K562 (cell line): ENCODE results near the gene SH3BP4.

ENCODE experiments used
- DPF2 ChIP-seq: fragments of 450-650 bp; IDR thresholded peaks from 2 replicates; pipeline ENCODE4 v1.6.1; 2016
- ELF4 ChIP-seq: fragments of 450-650 bp; formaldehyde crosslinking; IDR thresholded peaks from 2 replicates; pipeline ENCODE4 v1.4.0; 2022; ENCODE audit warnings: missing genetic modification characterization
- FOXP1 ChIP-seq: sonication (generic); formaldehyde crosslinking; IDR thresholded peaks from 2 replicates; pipeline ENCODE4 v1.8.0; 2022; ENCODE audit warnings: mild to moderate bottlenecking, missing genetic modification reagents
- KLF16 ChIP-seq: IDR thresholded peaks from 2 replicates; pipeline ENCODE4 v1.6.1; 2016; ENCODE audit warnings: antibody characterized with exemption
- MAZ ChIP-seq, 2 experiments: fragments of 450-650 bp in 1 of 2; sonication (generic) in 1 of 2; formaldehyde crosslinking; IDR thresholded peaks in 1 of 2; conservative IDR thresholded peaks in 1 of 2; 2 replicates each; pipeline versions ENCODE4 v1.4.0 to v1.5.0; 2020; ENCODE audit warnings: mild to moderate bottlenecking in 1 of 2, missing genetic modification reagents in 1 of 2
- NFIC ChIP-seq: fragments of 450-650 bp; IDR thresholded peaks from 2 replicates; pipeline ENCODE4 v1.6.1; 2017; ENCODE audit warnings: mild to moderate bottlenecking, inconsistent platforms
- POLR2A ChIP-seq: fragments of 450-650 bp; conservative IDR thresholded peaks from 2 replicates; pipeline ENCODE4 v1.6.1; 2016
- POLR2AphosphoS5 ChIP-seq: IDR thresholded peaks from 2 replicates; pipeline ENCODE4 v1.6.1; 2011; ENCODE audit warnings: mild to moderate bottlenecking, low read depth, low read length, moderate library complexity; ENCODE audit not compliant: control insufficient read depth, insufficient read depth
- ZNF184 ChIP-seq: sonication (generic); formaldehyde crosslinking; IDR thresholded peaks from 2 replicates; pipeline ENCODE4 v1.5.0; 2020; ENCODE audit warnings: missing genetic modification reagents
- ZNF436 ChIP-seq: fragments of 250-450, 450-650 bp; sonication (Bioruptor Pico); formaldehyde crosslinking; IDR thresholded peaks from 2 replicates; pipeline ENCODE4 v1.7.0; 2020; ENCODE audit warnings: mild to moderate bottlenecking
- TF ChIP-seq, protein P1 (sequence below): fragments of 200-600 bp; sonication (generic); IDR thresholded peaks from one replicate; pipeline ENCODE4 v1.6.1; 2012; ENCODE audit warnings: mild to moderate bottlenecking, low read depth, low read length, inconsistent platforms
- TF ChIP-seq, protein P2 (sequence below): sonication (generic); formaldehyde crosslinking; IDR thresholded peaks from 2 replicates; pipeline ENCODE4 v1.8.0; 2022; ENCODE audit warnings: mild to moderate bottlenecking, missing genetic modification reagents

DNA sequence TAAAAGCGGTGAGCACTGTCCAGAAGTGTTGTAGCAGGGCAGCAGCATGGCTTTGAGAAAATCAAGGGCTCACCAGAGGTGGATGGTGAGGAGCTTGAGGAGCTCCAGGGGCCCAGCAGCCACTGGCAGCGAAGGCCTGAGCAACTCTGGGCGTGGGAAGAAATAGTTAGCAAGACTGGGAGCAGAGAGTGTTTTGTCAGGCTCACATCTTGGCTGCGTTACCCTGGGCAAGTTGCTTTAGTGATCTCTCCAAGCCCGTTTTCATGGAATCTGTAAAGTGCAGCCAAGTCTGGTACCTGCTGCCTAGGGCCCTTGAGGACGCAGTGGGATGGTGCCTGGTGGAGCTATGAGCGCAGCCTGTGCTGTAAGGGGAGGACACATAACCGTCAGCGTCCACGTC is 78.3 kb downstream of the SH3BP4 start:
- TF ChIP-seq, protein P1, sequence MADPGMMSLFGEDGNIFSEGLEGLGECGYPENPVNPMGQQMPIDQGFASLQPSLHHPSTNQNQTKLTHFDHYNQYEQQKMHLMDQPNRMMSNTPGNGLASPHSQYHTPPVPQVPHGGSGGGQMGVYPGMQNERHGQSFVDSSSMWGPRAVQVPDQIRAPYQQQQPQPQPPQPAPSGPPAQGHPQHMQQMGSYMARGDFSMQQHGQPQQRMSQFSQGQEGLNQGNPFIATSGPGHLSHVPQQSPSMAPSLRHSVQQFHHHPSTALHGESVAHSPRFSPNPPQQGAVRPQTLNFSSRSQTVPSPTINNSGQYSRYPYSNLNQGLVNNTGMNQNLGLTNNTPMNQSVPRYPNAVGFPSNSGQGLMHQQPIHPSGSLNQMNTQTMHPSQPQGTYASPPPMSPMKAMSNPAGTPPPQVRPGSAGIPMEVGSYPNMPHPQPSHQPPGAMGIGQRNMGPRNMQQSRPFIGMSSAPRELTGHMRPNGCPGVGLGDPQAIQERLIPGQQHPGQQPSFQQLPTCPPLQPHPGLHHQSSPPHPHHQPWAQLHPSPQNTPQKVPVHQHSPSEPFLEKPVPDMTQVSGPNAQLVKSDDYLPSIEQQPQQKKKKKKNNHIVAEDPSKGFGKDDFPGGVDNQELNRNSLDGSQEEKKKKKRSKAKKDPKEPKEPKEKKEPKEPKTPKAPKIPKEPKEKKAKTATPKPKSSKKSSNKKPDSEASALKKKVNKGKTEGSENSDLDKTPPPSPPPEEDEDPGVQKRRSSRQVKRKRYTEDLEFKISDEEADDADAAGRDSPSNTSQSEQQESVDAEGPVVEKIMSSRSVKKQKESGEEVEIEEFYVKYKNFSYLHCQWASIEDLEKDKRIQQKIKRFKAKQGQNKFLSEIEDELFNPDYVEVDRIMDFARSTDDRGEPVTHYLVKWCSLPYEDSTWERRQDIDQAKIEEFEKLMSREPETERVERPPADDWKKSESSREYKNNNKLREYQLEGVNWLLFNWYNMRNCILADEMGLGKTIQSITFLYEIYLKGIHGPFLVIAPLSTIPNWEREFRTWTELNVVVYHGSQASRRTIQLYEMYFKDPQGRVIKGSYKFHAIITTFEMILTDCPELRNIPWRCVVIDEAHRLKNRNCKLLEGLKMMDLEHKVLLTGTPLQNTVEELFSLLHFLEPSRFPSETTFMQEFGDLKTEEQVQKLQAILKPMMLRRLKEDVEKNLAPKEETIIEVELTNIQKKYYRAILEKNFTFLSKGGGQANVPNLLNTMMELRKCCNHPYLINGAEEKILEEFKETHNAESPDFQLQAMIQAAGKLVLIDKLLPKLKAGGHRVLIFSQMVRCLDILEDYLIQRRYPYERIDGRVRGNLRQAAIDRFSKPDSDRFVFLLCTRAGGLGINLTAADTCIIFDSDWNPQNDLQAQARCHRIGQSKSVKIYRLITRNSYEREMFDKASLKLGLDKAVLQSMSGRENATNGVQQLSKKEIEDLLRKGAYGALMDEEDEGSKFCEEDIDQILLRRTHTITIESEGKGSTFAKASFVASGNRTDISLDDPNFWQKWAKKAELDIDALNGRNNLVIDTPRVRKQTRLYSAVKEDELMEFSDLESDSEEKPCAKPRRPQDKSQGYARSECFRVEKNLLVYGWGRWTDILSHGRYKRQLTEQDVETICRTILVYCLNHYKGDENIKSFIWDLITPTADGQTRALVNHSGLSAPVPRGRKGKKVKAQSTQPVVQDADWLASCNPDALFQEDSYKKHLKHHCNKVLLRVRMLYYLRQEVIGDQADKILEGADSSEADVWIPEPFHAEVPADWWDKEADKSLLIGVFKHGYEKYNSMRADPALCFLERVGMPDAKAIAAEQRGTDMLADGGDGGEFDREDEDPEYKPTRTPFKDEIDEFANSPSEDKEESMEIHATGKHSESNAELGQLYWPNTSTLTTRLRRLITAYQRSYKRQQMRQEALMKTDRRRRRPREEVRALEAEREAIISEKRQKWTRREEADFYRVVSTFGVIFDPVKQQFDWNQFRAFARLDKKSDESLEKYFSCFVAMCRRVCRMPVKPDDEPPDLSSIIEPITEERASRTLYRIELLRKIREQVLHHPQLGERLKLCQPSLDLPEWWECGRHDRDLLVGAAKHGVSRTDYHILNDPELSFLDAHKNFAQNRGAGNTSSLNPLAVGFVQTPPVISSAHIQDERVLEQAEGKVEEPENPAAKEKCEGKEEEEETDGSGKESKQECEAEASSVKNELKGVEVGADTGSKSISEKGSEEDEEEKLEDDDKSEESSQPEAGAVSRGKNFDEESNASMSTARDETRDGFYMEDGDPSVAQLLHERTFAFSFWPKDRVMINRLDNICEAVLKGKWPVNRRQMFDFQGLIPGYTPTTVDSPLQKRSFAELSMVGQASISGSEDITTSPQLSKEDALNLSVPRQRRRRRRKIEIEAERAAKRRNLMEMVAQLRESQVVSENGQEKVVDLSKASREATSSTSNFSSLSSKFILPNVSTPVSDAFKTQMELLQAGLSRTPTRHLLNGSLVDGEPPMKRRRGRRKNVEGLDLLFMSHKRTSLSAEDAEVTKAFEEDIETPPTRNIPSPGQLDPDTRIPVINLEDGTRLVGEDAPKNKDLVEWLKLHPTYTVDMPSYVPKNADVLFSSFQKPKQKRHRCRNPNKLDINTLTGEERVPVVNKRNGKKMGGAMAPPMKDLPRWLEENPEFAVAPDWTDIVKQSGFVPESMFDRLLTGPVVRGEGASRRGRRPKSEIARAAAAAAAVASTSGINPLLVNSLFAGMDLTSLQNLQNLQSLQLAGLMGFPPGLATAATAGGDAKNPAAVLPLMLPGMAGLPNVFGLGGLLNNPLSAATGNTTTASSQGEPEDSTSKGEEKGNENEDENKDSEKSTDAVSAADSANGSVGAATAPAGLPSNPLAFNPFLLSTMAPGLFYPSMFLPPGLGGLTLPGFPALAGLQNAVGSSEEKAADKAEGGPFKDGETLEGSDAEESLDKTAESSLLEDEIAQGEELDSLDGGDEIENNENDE: no peak
- TF ChIP-seq NFIC: no peak
- no peak for TF ChIP-seq FOXP1 (CRISPR knock-in tag)
- no peak for TF ChIP-seq MAZ (CRISPR knock-in tag; conservative IDR thresholded peaks at IDR 0.05 in 1 of 2, IDR thresholded peaks at IDR 0.05 in 1 of 2)
- TF ChIP-seq ELF4: no peak
- TF ChIP-seq ZNF184 (CRISPR knock-in tag): no peak
- TF ChIP-seq KLF16: no peak
- no peak for TF ChIP-seq DPF2
- TF ChIP-seq POLR2A: no peak
- TF ChIP-seq, protein P2, sequence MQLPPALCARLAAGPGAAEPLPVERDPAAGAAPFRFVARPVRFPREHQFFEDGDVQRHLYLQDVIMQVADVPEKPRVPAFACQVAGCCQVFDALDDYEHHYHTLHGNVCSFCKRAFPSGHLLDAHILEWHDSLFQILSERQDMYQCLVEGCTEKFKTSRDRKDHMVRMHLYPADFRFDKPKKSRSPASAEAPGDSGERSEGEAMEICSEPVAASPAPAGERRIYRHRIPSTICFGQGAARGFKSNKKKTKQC (CRISPR knock-in tag): no peak
- TF ChIP-seq ZNF436 (CRISPR knock-in tag): no peak
- no peak for TF ChIP-seq POLR2AphosphoS5
